Measurements from ENCODE around the gene ZCCHC2.

The ZCCHC2 gene

DNA sequence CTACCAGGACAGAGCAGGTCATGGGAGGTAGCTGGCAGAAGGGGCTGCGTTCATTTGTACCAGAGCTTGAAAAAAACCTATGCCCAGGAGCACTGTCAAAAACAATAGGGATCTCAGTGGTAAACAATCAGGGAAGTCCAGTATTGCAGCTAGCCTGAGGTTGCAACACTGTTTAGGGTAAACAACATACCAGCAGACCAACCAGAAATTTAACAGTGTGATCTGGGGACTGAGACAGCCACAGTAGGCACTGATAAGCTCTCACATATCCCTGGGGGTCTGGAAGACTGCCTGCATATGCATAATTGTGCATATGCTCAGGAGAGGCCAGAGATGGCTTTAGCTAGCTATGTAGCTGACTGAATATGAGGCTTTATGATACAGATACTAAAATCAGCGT, 12.0 kb upstream of the ZCCHC2 start:
- DNase-seq (ENCODE audit: low spot score) = no peak

DNA sequence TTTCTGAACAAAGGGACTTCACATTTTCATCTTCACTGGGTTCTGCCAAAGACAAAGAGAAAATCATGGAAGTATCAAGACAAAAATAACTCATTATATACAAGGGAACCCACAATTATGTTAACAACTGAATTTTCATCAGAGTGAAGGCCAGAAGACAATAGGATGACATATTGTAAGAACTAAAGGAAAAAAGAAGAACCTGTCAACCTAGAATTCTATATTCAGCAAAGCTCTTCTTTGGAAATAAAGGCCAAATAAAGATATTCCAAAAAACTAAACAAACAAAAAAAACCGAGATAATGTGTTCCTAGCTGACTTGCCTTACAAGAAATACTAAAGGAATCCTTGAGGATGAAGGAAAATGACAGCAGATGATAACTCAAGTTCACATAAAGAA, 10.3 kb upstream of the ZCCHC2 start:
- DNase-seq (ENCODE audit: low spot score) = no peak

DNA sequence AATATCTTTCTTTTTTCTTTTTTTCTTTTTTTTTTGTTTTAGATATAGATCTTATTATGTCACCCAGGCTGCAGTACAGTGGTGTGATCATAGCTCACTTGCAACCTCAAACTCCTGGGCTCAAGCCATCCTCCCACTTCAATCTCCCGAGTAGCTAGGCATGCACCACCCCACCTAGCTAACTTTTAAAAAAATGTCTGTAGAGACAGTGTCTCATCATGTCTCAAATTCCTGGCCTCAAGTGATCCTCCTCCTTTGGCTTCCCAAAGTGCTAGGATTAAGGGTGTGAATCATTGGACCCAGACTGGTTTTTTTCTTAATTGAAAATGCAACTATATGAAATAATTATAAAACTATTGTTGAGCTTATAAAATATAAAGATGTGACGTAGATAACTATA, 9.8 kb upstream of the ZCCHC2 start:
- no peak for DNase-seq (ENCODE audit: low spot score)

DNA sequence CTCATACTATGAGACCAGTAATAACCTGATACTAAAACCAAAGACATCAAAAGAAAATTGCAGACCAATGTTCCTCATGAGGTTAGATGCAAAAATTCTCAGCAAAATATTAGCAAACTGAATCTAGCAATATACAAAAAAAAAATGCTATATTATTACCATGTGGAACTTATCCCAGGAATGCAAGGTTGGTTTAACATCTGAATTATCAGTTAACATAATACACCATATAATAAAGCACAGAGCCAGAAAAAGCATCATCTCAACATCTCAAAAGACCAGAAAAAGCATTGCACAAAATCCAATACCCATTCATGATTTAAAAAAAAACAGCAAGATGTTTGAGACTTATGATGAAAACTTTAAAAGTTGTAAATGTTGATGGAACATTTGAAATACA, 8.3 kb upstream of the ZCCHC2 start:
- no peak for DNase-seq (ENCODE audit: low spot score)

DNA sequence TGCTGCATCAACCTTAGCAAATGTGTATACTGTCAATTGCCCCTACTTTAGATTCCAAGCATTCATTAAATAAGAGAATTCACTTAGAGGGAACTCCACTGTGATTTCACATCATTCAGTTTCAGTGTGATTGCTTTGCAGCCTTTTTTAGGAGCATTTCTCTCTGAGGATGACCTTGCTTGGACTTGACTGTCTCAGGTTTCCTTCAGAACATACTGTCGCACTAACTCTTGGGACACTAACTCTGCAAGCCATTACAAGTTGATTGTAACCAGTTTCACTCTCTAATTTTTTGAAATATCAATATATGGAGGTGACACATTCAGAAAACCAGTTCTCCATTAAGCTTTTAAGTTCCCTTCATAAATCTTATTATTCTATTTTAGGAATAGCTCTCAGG, 6.6 kb upstream of the ZCCHC2 start:
- DNase-seq (ENCODE audit: low spot score) = no peak

DNA sequence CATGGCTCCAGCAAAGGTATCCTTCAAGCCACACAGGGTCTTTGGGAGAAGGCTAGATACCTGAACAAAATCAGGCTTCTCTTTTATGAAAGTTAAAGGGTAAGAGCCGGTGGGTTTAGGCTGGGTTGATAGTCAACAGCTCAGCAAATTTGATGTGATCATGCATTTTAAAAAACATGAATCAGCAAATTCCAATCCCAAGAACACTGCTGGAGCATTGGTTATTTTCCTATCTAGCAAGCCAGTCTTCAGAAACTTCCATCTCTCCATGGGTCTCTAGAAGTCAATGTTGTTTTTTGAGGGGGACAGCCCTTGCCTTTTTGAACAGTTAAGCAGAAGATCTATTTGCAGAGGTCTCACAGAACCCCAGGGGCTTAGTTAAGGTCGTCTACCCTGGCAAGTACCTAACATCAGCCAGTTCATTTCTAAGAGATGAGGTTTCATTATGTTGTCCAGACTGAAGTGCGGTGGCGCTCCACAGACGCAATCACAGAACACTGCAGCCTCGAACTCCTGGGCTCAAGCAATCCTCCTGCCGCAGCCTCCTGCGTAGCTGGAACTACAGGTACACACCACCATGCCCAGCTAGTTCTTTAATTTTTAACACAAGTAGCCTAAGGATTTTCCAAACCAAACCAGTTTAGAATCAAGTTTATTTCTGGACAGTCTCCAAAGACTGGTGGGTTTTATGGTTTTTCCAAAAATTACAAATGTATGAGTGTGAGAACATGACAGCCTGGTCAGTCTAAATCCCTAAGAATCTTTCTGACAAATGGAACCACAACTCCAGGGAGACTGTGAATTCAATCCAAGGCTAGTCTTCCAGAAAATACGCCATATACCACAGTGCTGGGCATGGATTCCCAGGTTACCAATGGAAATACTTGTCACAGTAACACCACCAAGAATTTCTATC, 4.1 kb upstream of the ZCCHC2 start:
- DNase-seq (ENCODE audit: low spot score) = no peak

DNA sequence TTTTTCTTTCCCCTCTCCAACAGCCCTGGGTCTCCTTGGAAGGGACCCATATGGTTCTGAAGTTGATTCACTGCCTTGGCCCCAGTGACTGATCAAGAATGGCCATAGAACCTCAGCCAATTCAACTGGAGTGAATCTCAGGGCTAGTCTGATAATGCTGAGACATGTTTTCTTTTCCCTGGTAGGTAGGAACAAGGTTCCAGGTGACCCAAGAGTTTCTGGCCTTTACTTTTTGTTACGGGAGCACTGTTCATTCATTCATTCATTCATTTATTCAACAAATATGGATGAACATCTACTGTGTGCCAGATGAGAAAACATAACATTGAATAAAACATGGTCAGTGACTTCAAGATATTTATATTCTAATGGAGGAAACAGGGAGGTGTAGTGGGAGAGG, 3.1 kb upstream of the ZCCHC2 start:
- DNase-seq (ENCODE audit: low spot score) = no peak

DNA sequence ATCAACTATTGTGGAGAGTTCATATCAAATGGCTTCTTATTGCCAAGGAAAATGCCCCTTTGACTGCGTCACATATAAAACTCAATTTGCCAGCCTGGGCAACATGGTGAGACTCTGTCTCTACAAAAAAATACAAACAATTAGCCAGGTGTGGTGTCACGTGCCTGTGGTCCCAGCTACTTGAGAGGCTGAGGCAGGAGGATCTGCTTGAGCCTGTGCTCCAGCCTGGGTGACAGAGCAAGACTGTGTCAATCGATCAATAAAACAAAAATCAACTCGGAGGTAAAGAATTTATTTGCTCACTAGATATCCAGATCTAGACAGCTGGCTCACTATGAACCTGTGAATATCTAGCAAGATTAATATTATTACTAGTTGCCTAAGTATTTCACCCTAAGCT, 1.7 kb upstream of the ZCCHC2 start:
- no peak for DNase-seq (ENCODE audit: low spot score)

DNA sequence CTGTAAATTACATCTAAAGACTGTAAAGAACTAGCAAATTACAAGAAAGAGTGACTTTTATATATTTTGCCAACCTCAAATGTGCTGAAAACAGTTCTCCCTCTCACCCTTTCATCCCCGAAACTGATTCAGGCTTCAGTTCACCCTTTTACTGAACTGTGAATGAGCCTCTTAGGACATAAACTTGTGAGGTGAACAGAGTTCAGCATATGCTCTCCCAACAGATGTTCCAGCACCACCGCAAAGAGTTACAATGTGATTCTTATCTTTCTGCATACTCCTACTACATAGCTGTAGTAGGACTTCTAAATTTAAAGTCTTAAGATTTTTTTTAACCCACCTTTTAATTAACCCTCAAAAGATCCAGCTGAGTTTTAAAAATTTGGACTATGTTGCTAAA, 1.2 kb upstream of the ZCCHC2 start:
- no peak for DNase-seq (ENCODE audit: low spot score)

DNA sequence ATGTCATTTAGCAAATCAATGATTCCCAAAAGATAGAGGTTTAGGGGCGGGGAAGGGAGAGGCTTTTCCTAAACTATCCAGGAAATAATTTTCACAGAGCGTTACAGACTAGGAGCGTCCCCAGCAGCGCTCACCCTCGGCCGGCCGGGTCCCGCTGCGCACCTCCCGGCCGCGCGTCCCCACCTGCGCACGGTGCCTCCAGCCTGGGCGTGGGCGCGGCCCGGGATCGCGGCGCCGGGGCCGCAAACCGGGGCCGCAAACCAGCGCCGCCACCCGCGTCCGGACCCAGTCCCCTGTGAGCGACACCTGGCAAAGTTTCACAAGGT, 684 bp upstream of the ZCCHC2 start:
- DNase-seq (ENCODE audit: low spot score) = no peak

DNA sequence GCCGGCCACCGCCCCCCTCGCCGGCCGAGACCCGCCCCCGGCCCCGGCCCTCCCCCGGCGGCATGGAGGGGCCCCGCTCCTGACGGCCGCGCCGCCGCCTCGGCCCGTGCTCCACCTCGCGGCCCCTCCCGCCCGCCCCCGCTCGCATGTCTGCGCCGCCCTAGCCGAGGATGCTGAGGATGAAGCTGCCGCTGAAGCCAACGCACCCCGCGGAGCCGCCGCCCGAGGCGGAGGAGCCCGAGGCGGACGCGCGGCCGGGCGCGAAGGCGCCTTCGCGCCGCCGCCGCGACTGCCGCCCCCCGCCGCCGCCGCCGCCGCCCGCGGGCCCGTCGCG, 397 bp downstream of the ZCCHC2 start:
- DNase-seq (ENCODE audit: low spot score) = no peak

DNA sequence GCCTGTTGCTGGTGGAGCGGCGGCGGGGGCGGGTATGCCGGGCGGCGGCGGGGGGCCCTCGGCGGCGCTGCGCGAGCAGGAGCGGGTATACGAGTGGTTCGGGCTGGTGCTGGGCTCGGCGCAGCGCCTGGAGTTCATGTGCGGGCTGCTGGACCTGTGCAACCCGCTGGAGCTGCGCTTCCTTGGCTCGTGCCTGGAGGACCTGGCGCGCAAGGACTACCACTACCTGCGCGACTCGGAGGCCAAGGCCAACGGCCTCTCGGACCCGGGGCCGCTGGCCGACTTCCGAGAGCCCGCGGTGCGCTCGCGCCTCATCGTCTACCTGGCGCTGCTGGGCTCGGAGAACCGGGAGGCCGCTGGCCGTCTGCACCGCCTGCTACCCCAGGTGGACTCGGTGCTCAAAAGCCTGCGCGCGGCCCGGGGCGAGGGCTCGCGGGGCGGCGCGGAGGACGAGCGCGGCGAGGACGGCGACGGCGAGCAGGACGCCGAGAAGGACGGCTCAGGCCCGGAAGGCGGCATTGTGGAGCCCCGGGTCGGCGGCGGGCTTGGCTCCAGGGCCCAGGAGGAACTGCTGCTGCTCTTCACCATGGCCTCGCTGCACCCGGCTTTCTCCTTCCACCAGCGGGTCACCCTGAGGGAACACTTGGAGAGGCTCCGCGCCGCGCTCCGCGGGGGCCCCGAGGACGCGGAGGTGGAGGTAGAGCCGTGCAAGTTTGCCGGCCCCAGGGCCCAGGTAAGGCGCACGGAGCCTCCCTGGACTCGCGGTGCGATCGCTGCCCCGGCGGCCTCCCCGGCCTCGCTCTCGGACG, 1.0 kb downstream of the ZCCHC2 start:
- DNase-seq (ENCODE audit: low spot score) = peak; percentile 41

DNA sequence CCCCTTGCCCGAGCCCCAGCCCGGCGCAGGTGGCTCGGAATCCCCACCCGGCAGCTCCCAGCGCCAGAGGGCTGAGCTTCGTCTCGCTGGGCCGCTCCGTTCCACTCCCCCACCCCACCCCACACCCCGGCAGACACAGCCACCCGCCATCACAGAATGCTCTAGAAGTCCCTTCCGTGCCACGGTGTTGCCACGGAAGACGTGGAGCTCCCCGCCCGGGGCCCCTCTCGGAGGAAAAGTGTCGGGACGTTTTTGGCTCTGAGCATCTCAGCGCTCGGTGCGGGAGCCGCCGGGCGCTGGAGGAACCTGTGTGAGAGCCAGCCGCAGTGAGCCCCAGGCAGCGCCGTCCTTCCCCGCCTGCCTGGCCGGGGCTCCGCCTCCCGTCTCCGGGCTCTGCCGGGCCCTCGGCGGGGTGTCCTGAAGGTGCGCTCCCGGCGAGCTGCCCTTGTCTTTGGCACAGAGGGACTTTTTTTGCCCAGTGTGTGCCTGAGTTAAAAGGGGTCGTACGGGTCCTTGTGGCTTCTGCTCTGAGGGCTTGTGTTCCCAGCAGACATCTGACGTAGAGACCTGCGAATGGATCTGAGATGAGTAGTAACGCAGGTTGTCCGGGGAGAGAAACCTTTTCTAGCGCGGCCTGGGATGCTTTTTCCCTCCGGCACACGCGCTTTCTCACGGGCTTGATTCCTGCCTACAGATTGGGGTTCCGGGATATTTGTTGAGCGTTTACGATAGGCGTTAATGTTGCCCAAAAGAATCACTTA, 1.8 kb downstream of the ZCCHC2 start:
- DNase-seq (ENCODE audit: low spot score) = peak; percentile 67

DNA sequence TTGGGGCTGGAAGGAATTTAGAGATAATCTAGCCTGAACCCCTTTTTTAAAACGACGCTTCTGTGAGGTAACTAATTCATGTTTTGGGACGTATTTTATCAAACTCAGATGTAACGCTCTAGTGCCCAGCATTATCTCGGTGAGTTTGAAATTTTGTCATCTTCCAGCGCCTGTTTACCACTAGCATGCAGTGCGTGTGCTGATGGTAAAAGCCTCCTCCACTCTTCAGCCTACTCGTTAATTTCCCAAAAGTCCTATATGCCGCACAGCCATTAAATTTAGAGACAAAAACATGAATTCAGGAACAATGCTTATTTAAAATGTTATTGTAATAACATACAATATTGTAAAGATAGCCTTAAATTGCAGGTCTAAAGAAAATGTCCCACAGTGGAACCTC, 2.8 kb downstream of the ZCCHC2 start:
- DNase-seq (ENCODE audit: low spot score) = peak; percentile 56

DNA sequence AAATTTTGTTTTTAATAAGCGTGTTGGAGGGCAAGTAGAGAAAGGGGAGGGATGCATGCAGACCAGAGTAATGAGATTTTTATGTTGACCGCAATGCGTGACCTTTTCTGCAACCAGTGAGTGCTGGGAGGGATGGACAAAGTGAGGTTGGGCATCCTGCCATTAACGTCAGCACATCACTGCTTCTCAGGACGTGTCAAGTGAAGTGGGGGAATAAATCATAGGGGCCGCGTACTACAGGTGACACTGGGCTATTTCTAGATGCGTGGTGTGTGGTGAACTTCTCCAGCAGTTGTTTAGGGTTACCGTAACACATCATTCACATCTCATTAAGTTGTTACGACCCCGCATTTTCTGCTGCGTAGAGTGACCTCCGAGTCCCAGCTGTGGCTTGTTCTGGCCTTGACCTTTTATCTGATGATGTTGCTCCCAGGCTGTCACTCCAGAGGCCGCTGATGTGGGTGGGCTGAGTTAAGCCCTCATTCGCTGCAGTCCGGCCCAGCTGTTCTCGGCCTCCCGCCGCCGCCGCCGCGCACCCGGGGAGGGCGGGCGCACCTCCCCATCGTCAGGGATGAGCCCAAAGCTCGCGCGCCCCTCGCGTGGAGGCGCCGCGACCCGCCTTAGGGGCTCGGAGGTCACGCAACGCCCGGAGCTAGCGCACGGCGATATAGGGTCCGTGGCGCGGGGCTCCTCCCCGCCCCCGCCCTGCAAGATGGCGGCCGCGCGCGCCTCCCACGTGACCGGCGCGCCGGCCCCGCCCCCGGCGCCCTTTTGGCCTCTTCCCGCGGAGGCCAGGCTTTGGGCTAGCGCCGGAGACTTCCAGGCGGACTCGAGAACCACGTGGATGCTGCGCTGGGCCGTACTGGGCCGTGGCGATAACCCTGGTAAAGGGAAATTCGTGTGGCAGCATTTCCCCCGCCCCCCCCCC, 3.5 kb downstream of the ZCCHC2 start:
- peak; percentile 85 for DNase-seq (ENCODE audit: low spot score)

DNA sequence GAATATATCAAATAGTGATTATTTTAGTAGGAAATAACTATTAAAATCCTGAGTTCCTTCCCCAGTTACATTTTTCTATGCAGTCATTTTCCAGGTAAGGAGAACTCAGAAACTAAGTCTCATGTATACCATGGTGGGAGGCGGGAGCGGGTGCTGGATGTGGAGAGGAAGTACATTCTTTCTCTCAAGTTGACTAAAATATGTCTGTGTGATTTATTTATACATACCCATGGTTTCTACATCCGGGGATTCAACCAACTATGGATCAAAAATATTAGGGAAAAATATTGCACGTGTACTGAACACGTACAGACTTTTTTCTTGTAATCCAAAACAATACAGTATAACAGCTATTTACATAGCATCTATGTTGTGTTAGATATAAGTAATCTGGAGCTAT, 6.8 kb downstream of the ZCCHC2 start:
- no peak for DNase-seq (ENCODE audit: low spot score)

DNA sequence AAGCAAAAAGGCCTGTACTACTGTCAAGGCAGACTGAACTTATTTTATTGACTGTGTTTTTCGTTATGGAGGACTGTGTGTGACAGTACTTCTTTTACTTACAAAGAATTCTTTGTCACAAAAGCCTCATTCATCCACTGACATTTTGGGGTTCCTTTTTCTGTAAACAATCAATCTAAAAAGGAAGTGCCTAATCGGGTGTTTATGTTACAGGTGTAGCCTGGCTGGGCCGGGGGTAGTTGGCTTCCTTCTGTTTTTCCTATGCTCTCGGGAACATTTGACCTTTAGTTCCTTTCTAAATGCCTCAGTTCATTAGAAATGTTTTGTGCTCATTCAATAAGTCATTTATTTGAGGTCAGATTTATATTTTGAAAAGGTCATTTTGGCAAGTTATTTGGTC, 8.3 kb downstream of the ZCCHC2 start:
- DNase-seq (ENCODE audit: low spot score) = no peak

DNA sequence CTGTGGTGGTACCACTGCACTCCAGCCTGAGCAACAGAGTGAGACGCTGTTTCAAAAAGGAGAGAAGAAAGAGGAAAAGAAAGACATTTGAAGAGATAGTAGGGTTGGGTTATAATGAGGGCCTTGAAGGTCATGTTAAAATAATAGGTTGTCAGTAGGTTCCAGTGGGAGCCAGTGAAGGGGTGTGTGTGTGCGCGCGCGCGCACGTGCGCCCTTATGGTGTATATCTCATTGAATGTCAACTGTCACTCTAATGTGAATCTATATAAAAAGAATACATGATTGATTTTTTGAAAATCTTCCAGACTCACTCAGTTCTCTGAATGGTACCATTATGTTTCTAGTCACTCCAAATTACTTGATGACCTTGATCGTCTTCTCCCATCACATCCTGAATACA, 9.1 kb downstream of the ZCCHC2 start:
- no peak for DNase-seq (ENCODE audit: low spot score)

DNA sequence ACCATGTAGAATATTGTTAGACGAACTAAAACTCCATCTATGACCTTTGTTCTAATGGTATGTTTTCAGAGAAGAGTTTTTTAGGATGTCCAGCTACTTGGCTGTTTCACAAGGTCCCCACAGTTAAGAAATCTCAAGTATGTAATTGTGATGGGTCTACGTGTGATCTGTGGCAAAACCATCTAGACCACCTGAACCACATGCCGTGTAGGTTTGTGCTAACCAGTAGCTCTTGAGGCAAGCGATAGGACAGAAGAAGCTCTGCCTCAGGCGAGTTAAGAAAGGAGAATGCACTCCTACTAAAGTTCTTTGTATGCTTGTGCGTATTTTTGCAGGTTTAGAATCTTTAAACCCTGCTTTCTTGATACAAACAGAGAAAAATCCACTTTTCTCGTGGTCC, 13.2 kb downstream of the ZCCHC2 start:
- no peak for DNase-seq (ENCODE audit: low spot score)

DNA sequence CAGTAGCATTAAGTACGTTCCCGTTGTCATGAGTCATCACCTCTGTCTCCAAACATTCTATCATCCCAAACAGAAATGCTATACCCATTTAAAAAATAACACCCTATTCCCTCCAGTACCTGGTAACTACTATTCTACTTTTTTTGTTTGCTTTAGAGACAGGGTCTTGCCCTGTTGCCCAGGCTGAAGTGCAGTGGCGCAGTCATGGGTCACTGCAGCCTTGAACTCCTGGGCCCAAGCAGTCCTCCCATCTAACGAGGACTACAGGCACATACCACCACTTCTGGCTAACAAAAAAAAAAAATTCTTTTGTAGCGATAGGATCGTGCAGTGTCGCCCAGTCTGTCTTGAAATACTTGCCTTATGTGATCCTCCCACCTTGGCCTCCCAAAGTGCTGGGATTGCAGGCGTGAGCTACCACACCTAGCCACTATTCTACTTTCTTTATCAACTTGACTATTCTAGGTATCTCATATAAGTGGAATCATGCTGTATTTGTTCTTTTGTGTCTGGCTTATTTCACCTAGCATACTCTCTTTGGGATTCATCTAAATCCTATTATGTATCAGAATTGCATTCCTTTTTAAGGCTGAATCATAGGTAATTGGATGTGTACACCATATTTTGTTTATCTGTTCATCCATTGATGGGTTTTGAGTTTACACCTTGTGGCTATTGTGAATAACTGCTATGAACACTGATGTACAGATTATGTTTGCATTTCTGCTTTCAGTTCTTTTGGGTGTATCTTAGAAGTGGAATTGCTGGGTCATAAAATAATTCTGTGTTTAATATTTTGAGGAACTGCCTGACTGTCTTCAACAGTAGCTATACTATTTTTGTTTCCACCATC, 14.4 kb downstream of the ZCCHC2 start:
- no peak for DNase-seq (ENCODE audit: low spot score)

DNA sequence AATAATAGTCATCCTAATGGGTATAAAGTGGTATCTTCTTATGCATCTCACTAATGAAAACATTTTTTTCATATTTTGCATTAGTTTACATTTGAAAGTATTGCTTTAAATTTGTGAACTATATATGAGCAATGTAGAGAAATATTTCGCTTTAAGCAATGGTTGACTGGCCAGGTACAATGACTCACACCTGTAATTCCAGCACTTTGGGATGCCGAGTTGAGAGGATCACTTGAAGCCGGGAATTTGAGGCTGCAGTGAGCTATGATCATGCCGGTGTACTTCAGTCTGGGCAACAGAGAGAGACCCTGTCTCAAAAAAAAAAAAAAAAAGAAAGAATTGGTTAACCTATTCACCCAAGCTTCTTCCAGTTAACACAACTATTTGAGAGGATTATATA, 15.1 kb downstream of the ZCCHC2 start:
- DNase-seq (ENCODE audit: low spot score) = no peak
